IPS-18c (cell line): ENCODE measurements around the gene NTM.

ENCODE experiments used
- H3K4me3 ChIP-seq: 2 replicates; pipeline ENCODE4 v1.7.0; 2013; ENCODE audit warnings: low read depth, mild to moderate bottlenecking, low read length, moderate library complexity; ENCODE audit not compliant: insufficient read depth
- H3K9me3 ChIP-seq: one replicate; pipeline ENCODE4 v1.6.1; 2013; ENCODE audit warnings: mild to moderate bottlenecking, low read length, moderate library complexity; ENCODE audit not compliant: control insufficient read depth, insufficient read depth

The NTM gene

GRCh38 chr11:131615611-131616010 lies 245.2 kb downstream of the NTM start:
- no peak overlapping the region for H3K4me3 ChIP-seq
- no peaks in the 10 kb centered on the region for H3K9me3 ChIP-seq

DNA sequence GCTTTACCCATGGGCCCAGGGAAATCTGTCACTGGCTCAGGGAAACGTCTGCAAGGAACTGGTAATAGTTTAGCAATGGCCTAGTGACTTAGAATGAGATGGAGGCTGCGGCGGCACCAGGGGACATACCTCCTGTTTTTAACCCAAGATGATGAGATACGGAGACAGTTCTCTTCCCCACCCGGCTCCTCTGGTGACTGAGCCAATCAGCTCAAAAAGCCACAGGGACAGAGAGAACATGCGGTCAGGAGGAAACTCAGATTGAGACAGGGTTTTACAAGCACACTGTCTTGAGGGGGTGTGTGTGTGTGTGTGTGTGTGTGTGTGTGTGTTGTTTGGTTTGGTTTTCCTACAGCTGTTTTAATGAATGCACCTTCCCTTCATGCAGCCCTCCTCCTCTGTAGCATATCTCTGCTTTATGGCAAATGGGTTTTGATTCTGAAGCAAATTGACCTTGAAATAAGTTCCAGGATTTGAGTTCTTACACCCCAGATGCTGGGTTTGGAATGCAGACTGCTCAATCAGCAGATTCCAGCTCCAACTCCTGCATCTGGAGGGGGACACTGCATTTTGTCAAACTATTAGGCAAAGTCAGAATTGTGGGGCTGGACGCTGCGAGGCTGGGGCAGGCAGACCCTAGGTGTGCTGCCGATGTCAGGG lies 246.2 kb downstream of the NTM start:
- Histone ChIP-seq H3K9me3 (no peaks in the 10 kb centered on the region), H3K4me3 (no peak overlapping the region)

GRCh38 chr11:131618201-131618600 lies 247.8 kb downstream of the NTM start:
- Histone ChIP-seq H3K4me3 (no peak overlapping the region), H3K9me3 (no peaks in the 10 kb centered on the region)

DNA sequence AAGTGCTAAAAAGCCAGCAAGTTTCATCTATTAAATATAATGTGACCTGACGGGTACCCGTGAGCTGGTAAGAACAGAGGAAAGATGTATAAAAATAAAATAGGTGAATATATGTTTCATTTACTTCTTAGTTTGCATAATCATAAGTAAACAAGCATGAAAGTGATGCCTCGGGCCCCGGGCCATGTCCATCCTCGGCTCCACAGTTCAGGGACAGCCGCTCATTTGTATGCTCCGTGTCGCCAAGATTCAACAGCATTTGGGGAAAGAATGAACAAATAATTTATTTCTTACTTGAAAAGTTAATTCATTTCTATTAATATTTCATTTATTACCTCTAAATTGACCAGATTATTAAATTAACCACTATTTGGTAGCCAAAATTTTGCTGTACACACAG lies 251.8 kb downstream of the NTM start:
- Histone ChIP-seq H3K9me3 (no peaks in the 10 kb centered on the region), H3K4me3 (no peak overlapping the region)

DNA sequence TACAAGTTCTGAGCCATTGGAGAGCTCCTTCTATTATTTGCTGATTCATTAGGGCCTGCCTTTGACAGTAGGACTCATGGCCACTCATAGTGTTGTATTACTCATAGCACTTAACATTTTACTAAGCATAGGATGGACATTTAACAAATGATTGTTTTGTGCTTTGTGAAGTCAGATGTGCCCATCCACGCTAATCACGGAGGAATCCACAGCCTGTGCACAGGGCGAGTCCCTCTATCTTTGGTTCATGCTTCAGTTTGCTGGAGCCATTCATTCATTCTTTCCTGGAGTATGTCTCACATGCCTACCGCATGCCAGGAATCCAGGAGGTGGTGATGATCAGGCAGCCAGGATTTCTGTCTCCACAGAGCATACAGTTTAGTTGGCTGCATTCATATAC lies 254.1 kb downstream of the NTM start:
- no peaks in the 10 kb centered on the region for H3K9me3 ChIP-seq
- H3K4me3 ChIP-seq = no peak overlapping the region

DNA sequence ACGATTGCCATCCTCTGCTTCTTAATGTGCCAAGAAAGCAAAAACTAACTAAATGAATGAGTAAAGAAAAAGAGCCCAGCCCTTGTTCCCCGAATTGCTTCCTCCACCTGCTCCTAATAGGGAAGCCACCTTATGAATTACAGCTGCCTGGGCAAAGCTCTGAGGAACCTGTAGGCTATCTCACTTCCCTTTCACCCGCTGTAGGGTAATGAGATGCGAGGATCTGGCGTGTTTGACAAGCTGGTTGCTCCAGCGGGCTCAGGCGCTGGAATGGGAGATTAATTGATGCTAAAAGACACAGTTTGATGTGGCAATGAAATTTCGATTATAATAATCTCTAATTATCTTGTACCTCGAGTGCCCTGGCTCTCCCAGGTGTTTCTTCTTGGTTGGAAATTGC lies 256.4 kb downstream of the NTM start:
- H3K4me3 ChIP-seq = no peak overlapping the region
- H3K9me3 ChIP-seq = no peaks in the 10 kb centered on the region

DNA sequence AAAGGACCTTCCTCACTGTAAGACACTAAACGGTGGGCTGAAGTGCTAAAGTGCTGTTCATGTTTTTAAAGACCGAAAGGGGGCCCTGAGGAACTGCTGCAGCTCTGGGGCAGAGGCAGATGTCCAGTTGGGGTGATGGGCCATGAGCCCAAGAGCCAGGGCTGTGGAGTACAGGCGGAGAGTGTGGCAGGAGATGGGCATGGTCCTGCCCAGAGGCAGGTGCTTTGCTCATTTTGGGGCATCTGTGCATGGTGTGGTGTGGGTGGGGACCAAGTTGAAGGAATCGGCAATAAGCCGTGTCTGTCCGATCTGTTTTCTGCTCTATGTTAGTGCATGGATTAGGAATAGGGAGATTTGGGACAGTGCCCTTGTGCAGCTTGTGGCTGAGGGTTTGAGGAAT lies 258.3 kb downstream of the NTM start:
- Histone ChIP-seq H3K9me3 (no peaks in the 10 kb centered on the region), H3K4me3 (no peak overlapping the region)

GRCh38 chr11:131629925-131630540 lies 259.6 kb downstream of the NTM start:
- H3K9me3 ChIP-seq = no peaks in the 10 kb centered on the region
- no peak overlapping the region for H3K4me3 ChIP-seq

- Histone ChIP-seq H3K9me3 (no peaks in the 10 kb centered on the region), H3K4me3 (no peak overlapping the region)
These were observed 262.6 kb downstream of the NTM start for GRCh38 chr11:131632971-131633370.

DNA sequence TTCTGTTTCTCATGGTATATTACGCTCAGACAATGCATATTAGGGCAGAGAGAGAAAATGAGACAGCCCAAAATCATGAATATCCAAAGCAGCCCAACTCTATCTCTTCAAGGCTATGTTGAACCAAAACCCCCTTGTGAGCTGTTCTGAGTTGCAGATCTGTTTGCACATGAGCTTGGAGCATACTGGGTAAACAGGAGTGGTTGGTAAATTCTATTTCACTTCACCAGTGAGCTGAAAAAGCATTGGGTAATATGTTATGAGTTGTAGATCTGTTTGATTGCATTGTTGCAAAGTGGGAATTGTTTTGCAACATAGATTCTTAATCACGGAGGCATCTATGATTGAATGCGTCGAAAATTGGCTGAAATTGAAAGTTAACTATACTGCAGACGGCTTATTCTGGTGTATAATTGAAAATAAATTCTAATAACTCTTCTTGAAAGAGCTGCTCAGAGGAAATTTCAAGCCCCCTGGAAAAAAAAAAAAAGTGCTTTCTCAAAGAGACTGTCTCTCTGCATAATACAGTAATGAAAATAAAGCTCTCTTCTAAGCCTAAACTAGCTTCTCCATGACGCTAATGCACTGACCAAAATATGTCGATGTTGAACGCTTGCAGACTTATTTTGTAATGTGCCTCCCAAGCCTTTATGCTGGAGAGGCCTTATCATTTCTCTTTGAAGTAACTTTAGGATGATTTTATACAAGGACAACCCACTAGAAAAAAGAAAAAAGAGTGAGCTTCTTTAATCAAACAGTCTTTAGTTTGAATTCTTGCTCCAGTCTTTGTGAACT lies 263.7 kb downstream of the NTM start:
- H3K9me3 ChIP-seq = no peaks in the 10 kb centered on the region
- H3K4me3 ChIP-seq = no peak overlapping the region

DNA sequence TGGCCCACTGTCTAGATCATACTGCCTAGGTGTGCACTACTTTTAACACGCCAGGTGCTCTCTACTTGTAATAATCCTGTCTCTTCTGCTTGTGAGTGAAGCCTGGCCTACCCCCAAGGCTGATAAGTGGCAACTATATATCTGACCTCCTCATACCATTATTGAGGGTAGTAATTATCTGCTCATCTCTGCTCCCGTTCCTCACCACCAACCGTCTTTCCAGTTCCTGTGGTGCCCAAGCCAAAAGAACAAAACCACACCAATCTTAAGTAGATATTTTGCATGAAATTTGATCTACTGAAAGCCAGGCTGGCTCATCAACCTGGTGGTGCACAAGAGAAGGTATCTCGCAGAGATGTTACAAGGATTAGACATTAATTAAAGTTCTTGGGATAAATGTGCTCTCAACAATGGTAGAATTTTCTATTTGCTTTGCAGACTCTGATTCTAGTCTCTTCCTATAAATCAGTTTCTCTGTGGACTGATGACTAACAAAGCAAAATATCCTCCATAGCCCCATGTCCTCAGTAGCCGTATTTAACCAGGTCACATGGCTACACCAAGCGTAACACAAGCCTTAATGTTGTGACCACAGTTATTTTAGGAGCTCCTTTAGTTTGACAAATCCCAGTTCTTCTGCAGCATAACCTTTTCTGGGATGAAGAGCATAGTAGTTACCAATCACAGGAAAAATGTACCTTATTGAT lies 267.2 kb downstream of the NTM start:
- Histone ChIP-seq H3K9me3 (no peaks in the 10 kb centered on the region), H3K4me3 (no peak overlapping the region)

GRCh38 chr11:131638889-131639288 lies 268.5 kb downstream of the NTM start:
- no peaks in the 10 kb centered on the region for H3K9me3 ChIP-seq
- H3K4me3 ChIP-seq = no peak overlapping the region

DNA sequence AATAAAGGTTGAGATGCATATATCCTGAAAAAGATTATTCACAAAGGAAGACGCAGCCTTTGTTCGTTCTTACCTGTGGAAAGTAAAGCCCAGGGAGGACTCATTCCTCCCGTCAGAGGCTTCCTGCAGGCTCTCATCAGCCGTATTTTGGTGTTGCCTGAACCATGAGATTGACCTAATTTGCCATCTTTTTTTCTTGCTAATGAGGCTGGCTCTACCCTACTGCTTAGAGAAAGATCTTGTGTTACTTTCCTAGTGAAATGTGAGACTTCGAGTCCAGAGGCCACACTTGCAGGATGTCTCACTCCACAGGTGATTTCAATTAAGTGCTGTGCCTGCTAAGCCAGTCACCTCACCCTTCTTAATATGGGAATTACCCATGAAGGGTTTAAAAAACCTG lies 269.9 kb downstream of the NTM start:
- Histone ChIP-seq H3K4me3 (no peak overlapping the region), H3K9me3 (no peaks in the 10 kb centered on the region)

DNA sequence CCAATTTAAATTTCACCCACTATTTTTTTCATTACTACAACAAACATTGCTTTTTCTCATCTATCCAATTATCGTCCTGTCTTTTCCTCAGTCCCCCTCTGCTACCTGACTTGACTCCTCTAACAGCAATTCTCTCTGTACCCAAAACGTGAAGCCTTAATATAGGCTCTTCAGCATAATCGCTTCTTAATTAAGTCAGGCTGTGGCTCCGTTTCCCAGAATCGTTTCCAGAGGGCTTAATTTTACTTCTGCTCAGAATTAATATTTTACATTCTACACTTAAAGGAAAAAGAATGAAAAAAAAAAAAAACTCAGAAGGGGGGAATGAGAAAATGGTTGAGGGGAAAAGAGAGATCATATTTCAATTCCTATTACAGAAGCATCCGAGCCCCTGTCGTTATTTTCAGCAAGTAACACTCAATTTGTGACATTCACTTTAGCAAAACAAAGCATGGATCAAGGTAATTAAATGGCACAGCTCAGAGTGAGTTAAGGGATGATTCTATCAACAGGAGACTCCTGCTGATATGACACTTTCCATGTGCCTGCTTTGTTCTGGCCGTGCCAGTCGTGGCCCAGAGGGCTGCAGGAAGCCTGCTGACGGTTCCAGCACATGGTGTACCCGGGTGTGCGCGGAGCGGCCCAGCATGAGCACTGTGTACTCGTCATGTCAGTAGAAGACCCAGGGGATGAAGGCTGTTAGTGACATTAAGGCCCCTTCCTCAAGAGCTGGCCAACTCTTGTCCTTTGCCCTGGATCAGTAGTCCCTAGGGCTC lies 272.5 kb downstream of the NTM start:
- Histone ChIP-seq H3K4me3 (no peak overlapping the region), H3K9me3 (no peaks in the 10 kb centered on the region)

GRCh38 chr11:131644204-131644795 lies 273.9 kb downstream of the NTM start:
- no peak overlapping the region for H3K4me3 ChIP-seq

DNA sequence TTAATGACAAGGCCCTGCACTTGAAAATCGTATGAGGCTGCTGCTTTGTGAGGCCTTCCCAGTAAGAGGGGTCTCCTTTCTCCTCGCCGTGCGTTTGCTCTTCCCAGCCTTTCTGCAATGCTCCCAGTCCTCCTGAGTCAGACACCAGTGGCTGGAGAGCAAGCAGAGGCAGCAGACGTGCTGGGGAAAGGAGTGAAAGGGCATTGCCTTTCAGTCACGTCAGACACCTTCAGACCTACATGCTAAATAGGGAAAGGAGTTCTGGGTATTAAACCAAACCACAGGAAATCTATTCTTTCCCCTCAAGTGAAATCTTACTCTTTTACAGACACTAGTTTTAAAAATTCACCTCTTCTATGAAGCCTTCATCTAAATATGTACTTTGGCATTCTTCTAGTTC lies 274.8 kb downstream of the NTM start:
- Histone ChIP-seq H3K9me3 (no peaks in the 10 kb centered on the region), H3K4me3 (no peak overlapping the region)

More at GRCh38 chr11:131644204-131644795, 273.9 kb downstream of the NTM start:
- no peaks in the 10 kb centered on the region for H3K9me3 ChIP-seq

GRCh38 chr11:131649856-131650255 lies 279.4 kb downstream of the NTM start:
- Histone ChIP-seq H3K9me3 (no peaks in the 10 kb centered on the region), H3K4me3 (no peak overlapping the region)
